ENCODE results near the gene CLNK. TPM values are rescaled to one million over a fixed set of nuclear protein-coding genes. Genes with fewer than 3 reads are reported as not detected.

The CLNK gene
- total RNA-seq, 1 donor from 2014 or later, result under 0.01 TPM

DNA sequence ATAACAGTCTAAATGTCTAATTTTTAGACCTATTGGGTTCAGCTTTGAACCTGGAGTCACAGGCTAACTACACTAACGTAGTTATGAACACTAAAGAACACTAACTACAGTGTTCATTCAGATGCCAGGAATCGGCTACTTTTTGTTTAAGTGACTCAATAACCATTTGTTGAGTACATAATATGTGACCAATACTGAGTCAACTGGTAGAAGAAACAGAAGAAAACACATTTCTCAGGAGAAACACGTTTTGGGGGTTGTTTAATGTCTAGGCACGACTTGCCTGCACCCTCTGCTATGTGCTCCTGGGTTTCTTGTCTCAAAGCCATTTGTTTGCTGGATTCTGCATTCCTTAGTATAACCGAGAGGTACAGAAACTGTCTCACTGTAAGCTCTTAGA is 18.6 kb upstream of the CLNK start:
- DNase-seq (ENCODE audit: extremely low read depth, low read depth, low spot score), result no peak

DNA sequence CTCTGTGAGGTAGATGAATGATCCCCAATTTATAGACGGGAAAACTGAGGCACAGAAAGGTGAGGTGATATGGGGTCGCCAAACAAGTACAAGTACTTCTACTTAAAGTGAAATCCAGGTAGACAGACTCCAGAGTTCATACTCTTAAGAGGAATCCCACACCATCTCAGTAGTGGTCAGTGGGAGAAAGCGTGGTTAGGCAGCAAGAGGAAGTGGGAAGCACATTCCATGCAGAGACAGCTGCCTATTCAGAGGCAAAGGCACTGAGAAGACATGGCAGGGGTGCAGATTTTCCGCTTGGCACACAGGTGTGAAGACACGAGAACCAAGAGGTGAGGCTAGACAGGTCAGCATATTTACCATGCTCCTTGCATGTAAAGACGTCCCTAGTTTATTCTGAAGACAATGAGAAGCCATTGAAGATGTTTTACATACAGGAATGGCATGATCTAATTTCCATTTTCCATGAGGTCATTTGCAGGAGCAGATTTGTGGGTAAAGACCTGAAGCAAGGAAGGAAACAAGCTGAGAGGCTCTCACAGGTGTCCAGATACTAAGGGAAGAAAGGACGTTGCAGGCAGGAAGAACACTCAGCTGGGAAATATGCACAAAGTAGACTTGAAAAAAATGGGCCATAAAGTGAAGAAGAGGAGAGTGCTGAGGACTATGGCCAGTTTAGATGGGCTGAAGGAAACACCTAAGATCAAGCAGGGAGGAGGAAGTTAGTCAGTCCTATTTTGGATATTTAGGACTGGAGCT is 17.3 kb upstream of the CLNK start:
- no peak for DNase-seq (ENCODE audit: extremely low read depth, low read depth, low spot score)

DNA sequence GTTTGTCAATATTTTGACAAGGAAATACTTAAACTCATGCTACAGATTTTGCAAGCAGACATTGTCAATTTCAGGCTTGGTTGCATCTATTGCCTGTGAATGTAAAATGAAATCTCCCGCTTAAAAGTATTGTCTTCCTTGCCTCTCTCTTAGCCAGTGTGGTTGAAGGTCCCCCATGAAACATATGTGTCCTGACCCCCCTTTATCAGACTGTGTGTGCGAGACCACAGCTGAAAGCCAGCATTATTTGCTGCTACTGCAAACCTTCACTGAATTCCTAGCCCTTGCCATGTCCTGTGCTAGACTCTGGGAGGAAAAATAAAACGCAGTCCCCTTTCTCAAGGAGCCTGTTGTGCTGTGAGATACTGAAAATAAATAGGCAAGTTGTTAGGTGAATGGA is 16.6 kb upstream of the CLNK start:
- no peak for DNase-seq (ENCODE audit: extremely low read depth, low read depth, low spot score)

DNA sequence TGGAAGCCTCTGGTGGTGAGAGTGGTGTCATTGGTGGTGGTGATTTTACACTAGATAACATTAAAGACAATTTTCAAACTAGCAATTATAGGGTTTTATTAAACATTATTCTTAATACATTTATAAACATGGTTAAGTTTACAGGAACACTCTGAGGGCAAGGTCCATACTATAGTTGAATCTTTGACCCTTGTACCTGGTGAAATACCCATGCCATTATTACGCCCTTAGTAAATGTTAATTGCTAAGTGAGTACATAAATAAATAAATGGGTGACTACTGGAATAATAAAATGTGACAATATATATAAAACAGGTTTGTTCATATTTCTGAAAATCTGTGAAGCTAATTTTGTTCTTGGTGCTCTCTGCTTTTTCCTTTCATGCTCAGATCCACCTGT is 13.6 kb upstream of the CLNK start:
- no peak for DNase-seq (ENCODE audit: extremely low read depth, low read depth, low spot score)

DNA sequence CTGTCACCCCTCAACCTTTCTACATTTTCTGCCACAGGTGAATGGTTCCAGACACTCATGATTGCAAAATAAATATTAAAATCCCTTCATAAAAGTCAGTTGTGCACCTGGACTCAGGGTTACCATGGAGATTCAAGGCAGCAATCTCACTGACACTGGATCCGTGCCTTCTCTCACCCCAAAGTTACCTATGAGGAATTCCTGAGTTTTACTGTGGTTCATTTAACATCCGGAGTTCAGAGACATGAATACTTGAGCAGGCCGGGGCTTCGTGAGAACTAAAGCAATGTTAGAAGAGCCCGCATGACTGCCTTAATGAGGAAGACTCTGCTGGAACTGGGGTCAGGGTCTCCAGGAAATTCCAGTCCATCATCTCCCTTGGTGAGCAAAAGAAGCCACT is 12.5 kb upstream of the CLNK start:
- DNase-seq (ENCODE audit: extremely low read depth, low read depth, low spot score), result no peak

DNA sequence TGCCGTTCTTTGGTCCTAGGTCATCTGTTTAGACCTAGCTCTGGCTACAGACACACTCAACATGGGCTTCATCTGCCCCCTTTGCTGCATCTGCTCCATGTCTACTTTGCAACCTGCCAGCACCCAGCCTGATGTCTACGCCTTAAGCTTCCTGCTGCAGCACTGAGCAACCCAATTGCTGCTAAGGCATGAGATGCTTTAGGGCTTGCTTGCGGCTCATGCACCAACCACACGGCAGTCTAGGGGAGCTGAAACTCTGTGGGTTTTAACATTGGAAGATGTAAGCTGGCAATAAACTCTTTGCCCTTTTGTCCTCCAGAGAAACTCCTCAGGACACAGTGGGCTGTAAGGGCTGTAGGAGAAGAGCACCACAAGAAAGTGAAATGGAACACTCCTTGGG is 11.7 kb upstream of the CLNK start:
- DNase-seq (ENCODE audit: extremely low read depth, low read depth, low spot score), result no peak

DNA sequence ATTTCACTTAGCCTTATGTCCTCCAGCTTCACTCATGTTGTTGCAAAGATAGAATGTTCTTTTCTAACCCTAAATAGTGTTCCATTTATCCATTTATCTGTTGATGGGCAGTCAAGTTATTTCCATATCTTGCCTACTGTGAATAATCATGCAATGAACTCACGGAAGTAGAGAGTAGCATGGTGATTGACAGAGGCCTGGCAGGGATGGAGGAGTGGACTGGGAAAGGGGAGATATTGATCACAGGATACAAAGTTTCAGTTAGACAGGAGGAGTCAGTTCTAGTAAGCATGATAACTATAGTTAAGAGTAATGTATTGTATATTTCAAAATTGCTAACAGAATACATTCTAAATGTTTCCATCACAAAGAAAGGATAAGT is 10.3 kb upstream of the CLNK start:
- no peak for DNase-seq (ENCODE audit: extremely low read depth, low read depth, low spot score)

DNA sequence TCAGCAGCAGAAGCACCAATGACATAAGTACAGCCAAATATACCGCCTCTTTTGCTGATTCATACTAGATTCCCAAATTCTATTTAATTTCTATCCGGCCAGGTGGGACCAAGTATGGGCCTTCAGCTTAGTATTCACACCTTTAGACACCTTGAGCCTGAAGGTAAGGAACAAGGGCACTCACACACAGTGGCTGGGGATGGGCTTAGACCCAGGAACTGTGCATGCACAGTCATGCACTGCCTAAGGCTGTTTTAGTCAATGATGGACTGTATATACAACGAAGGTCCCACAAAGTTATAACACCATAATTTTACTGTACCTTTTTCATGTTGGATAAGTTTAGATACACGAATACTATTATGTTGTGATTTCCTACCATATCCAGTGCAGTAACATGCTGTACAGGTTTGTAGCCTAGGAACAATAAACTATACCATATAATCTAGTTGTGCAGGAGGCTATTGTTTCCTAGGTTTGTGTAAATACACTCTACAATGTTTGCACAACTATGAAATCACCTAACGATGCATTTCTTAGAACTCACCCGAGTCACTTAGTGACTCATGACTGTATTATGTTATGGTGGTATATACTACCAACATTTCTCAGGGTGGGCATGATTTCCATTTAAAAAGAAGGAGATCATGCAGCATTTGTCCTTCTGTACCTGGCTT is 9.7 kb upstream of the CLNK start:
- no peak for DNase-seq (ENCODE audit: extremely low read depth, low read depth, low spot score)

DNA sequence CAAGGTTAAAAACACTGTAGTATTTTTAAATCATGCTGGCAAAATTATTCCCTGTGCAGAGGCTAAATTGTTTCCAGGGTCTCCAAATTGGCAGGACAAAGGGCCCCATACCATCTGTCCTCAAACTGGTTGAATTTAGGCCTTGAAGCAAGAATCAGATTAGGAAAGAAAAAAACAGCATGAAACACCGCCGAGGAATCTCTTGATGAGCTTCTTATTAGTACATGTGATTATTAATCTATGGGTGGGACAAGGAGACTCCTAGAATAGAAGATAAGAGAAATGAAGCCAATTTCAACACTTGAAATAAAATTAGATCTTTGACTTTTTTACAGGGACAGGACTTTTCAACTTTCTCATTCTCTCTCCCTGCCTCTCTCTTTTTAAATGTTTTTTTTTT is 7.1 kb upstream of the CLNK start:
- DNase-seq (ENCODE audit: extremely low read depth, low read depth, low spot score), result no peak

DNA sequence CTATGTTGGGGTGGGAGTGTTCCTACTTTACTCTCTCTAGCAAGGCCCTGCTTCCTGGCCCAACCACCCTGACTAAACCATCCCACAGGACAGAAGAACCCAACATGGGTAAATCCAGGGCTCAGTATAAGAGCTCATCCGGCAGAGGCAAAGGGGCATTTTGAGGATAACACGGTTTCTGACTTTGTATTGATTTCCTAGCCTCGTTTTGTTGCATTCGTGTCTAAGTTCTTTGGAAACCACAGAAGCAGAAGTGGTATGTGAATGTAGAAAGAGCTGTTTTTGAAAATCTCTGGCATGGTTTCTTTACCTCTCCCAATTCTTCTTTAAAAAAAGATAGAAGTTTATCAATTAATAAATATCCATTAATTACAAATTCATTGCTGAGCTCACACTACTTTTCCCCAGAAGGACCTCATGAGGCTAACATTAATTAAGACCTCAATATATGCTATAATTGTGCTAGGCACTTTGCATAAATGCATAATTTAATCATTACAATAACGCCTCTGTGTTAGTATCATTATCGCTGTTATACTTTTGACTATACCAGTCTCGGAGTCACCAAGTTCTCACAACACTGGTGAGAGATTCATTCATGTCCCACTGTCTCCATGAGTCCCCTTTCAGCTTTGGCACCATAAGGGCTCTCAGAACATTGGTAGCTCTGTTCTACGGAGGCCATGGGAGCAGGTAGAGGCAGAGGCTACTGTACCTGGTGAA is 5.8 kb upstream of the CLNK start:
- no peak for DNase-seq (ENCODE audit: extremely low read depth, low read depth, low spot score)

DNA sequence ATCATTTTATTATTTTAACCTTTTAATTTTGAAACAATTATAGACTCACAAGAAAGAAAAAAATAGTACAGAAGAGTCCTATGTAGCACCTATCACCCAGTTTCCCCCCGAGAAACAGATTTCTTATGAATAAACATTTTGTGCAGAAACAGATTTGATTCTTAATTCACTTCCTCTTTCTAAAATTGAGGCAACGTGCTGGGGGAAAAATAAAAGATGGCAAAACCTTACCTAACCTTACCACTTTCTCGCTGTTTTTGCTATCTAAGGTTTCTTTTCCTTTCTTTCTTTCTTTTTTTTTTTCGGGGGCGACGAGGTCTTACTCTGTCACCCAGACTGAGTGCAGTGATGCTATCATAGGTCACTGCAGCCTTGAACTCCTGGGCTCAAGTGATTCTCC is 4.3 kb upstream of the CLNK start:
- no peak for DNase-seq (ENCODE audit: extremely low read depth, low read depth, low spot score)

DNA sequence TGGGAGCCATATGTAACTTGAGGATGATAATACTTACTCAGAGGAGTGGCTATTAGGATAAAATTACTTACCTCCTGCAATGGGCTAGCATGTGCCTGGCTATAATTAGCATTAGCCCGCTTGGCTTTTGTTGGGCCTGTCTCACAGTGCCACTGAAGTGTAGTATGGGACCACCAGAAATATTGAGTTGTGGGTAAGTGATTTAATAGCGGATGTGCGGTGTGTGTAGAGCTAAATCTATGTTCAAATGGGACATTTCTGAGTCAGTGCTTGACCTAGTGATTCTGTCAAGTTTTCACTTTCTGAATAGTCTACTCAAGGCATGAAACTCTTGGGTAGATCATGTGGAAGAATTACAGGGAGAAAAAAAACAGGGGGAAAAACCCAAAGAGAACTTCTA is 3.5 kb upstream of the CLNK start:
- DNase-seq (ENCODE audit: extremely low read depth, low read depth, low spot score), result no peak

DNA sequence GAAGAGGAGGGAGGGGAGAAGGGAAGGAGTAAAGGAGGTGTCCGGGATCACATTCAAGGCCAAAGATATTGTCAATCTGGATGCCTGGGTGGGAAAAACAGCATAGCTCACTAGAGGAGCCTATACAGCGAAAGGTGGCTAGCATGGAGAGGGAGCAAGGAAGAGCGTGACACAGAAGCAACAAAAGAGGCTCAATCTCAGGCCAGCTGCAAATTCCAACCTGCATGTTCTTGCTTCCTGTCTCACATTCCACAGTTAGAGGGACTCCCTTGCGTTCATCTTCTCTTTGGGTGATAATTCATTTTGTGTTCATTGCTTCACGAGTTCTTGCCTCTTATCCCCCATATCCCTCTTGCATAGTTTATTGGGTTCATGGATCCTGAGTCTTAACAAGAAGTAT is 3.0 kb upstream of the CLNK start:
- no peak for DNase-seq (ENCODE audit: extremely low read depth, low read depth, low spot score)

DNA sequence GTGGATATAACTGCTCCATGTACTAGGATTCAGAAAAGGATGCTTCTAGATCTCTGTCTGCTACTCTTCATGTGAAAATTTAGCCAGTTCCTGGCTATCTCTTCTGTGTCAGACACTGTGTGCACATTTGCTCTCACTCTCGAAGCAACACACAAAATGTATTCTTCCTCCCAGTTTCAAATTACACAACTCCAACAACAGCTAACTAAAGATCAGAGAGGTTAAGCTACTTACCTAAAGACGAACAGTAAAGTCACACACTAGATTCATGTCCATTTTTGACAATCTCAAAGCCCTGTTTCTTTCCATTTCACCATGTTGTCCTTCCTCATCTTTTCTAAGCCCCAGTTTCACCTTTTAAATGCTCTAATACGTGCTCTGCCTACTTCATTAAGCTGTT is 2.2 kb downstream of the CLNK start:
- DNase-seq (ENCODE audit: extremely low read depth, low read depth, low spot score), result no peak

DNA sequence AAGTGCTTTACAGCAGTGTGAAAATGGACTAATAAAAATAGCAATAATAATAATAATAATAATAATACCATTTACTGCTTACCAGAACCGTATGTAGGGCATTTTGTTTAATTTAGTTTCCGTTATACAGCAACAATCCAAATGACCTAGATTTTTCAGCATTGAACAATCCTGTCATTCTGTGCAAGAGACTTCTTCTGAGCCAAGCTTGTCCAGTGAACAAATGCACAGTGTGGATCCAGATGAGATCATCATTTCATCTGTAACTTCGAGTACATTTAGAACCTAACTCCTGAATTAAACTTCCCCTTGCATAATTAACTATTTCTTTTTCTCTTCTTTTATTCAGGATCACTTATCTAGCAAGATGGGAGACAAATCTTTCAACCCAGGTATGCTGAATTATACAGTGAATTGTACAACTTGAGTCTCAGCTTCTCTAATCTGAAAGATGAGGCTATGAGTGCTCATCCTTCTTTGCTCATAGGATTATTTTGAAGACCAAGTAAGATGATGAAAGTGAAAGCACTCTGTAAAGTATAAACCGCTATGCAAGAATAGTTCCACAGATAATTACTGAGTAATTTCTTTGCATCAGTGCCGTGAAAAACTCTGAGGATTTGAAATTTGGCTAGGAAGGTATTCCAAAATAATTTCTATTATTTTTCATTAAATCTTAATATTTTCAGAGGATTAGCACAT is 6.6 kb downstream of the CLNK start:
- DNase-seq (ENCODE audit: extremely low read depth, low read depth, low spot score), result no peak

DNA sequence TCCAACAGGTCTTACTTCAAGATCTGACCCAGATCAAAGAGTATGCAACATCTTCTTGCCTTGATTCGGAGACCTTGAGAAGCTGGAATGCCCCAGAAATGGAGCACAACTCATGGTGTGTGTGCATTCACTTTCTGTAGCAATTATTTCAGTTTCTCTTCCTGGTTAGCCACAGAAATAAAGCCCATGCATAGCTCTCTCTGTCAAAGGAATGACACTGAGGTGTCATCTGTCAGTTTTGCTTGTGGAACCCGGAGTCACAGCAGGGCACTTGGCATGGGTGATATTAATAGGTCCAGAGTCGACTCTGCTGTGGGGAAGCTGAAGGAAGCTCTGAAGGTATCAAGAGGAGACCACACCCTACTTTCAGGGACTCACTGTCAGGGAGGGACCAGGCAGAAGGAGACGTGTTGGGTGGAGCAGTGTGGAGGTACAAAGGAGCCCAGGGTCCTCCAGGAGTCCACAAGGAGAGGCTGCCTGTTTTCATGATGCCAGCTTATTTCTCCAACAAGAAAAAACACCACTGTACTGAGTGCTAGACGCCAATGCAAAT is 10.7 kb downstream of the CLNK start:
- DNase-seq (ENCODE audit: extremely low read depth, low read depth, low spot score), result no peak

DNA sequence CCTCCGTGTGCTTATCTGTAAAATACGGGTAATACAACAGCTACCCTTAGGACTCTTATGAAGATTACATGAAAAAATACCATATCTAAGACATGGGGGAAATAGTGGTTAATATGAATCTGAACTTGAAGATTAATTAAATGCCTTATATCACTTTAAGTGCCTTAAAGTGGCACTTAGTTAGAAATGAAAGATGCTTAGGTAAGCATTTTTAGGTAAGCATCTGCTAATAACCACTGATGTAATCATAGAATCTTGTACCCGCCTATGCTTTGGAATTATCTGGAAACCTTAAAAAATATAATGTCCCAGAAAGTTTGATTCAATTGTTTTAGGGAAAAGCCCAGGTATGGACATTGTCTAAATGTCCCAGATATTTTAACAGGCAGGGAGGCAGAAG is 12.2 kb downstream of the CLNK start:
- DNase-seq (ENCODE audit: extremely low read depth, low read depth, low spot score), result no peak

DNA sequence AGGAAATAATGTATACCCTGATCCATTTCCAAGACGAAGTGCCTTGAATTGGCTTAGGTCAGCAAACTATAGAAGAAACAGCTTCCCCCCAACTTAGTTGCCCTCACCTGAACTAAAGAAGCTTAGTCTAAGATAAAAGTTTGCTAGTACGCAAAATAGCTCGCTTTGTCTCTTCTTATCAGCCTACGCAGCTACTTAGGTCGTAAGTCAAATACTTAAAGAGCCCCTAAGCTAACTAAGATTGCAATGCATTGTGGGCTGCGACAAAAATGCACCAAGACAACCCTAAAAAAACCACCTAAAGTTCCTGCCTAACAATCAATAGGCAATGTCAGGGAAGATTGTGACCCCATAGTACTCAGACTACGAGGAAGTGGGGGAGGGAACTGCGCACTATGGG is 12.8 kb downstream of the CLNK start:
- DNase-seq (ENCODE audit: extremely low read depth, low read depth, low spot score), result no peak

DNA sequence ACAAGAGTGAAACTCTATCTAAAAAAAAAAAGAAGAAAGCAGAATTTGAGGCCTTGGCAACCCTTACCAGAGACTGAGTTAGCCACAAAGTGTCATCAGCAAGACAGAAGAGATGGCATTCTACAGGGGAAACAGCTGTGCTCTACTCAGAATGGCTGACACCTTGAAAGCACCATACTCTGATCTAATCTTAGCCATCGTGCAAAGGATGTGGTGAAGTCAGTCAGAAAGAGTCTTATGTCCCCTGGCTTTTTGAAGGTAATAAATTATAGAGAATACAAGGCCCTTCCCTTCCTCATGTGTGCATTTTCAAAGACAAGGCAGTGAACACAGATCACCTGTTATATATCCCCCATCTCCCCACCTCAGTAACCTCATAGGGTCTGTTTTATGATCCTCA is 13.2 kb downstream of the CLNK start:
- DNase-seq (ENCODE audit: extremely low read depth, low read depth, low spot score), result no peak

DNA sequence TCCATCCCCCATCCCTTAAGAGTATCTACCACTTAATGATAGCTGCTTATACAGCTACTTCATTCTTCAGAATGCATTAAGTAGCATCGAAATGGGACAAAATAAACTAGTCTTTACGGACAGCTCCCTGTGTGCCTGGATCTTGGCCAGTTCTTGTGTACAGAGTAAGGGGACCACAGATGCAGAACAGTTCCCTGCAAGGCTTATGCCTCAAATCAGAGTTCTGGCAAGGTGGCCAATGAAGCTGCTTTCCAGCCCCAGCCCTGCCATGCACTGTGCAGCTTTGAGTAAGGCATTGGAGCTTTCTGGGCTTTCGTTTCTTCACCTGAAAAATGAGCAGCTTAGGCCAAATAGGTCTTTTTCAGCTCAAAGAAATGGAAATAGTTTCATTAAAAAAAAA is 14.2 kb downstream of the CLNK start:
- no peak for DNase-seq (ENCODE audit: extremely low read depth, low read depth, low spot score)

DNA sequence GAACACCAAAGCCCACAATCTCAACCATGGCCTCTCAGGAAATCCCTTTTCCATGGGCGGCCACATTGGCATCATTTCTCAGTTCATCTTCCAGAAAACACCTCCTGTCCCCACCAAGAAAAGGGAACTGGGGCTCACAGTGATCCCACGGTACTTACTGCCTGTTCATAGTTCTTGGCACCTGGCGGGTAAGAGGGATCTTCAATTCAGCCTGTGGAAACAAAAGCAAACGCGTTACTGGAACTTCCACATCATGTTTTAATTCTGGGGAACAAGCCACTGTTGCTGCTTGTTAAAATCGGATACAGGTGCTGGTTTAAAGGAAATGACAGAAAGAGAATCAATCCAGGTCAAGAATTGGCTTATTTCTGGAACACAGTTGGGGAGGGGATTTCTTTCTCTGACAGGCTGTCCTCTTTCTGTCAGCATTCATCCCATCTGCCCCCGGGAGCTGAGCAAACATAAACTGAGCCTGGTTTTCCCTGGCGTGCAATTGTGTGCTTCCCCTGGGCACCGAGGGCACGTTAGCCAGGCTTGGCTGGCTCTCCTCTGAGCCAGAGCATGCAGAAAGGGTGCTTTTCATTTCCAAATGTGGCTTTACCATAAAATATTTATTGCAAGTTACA is 16.8 kb downstream of the CLNK start:
- DNase-seq (ENCODE audit: extremely low read depth, low read depth, low spot score), result no peak
